ES-I3 (cell line): ENCODE measurements around the gene ZNF324.
A peak's percentile ranks its signal among the peaks of the same experiment; 100 is the strongest.
"Not testable (repeated sequence)": the region's sequence is repeated elsewhere in the genome, so short reads cannot be mapped to it uniquely, and the experiment has no call there.

Experiments used
- H3K36me3 ChIP-seq: 2 replicates; pipeline ENCODE4 v1.6.1; 2013; ENCODE audit warnings: mild to moderate bottlenecking, low read length, control low read depth, moderate library complexity; ENCODE audit not compliant: insufficient read depth
- H3K4me1 ChIP-seq: 2 replicates; pipeline ENCODE4 v1.6.1; 2013; ENCODE audit warnings: mild to moderate bottlenecking, control low read depth, low read length; ENCODE audit not compliant: insufficient read depth
- H3K9ac ChIP-seq: 2 replicates; pipeline ENCODE4 v1.6.1; 2013; ENCODE audit warnings: low read depth, mild to moderate bottlenecking, low read length, moderate library complexity
- H3K9me3 ChIP-seq: 2 replicates; pipeline ENCODE4 v1.6.1; 2013; ENCODE audit warnings: mild to moderate bottlenecking, low read length, moderate library complexity; ENCODE audit not compliant: control insufficient read depth, insufficient read depth

ZNF324 gene

GRCh38 chr19:58466760-58467589 lies at the start of gene ZNF324:
Gene ZNF324, plus strand, starts transcription at chr19:58467080. Its CDS starts 2,106 bp downstream, at chr19:58469186.
- Histone ChIP-seq H3K4me1 (no peaks in the 10 kb centered on the region), H3K36me3 (no peaks in the 10 kb centered on the region), H3K9me3 (no peaks in the 10 kb centered on the region), H3K9ac (peak within 1 kb of the TSS; percentile 60)

DNA sequence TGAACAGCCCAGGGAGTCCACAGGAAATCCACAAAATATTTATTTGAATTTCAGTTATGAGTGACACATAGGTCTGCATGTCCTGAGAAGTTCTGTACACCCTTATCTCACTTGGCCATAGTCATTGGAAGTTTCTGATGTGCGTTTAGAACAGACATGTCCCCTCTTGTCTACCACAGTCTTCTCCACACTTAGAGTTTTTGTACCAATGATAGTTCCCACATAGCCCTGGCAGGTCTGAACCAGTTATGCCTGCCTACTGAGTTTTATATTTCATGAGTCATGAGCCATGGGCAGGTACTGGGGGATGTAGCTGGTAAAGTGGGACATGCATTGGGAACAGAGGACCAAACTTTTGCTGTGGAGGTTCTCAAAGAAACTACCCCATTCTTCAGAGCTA lies 38.3 kb upstream of the ZNF324 start:
- Histone ChIP-seq H3K36me3 (peaks cover 17% of the 10 kb centered on the region; the same call in 1 of the 2 replicates), H3K9me3 (peaks cover 49% of the 10 kb centered on the region), H3K4me1 (no peaks in the 10 kb centered on the region), H3K9ac (no peak overlapping the region)

DNA sequence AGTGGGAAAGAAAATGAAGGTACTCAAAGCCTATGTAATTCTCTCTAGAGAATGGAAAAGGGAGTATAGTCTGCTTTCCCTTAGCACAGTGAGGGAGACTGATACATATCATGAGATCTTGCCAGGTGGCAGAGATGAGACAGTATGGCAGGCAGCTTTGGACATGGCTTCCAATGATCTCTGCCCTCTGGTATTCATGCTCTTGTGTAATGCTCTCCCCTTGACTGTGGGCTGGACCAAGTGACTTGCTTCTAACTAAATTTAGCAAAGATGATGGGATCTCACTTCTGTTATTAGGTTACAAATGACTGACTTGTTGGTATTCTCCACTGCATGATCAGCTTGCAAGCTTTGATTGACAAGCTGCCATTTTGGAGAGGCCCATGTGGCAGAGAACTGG lies 37.1 kb upstream of the ZNF324 start:
- H3K4me1 ChIP-seq = no peaks in the 10 kb centered on the region
- H3K9me3 ChIP-seq = peaks cover 60% of the 10 kb centered on the region
- peaks cover 29% of the 10 kb centered on the region for H3K36me3 ChIP-seq
- H3K9ac ChIP-seq = no peak overlapping the region

DNA sequence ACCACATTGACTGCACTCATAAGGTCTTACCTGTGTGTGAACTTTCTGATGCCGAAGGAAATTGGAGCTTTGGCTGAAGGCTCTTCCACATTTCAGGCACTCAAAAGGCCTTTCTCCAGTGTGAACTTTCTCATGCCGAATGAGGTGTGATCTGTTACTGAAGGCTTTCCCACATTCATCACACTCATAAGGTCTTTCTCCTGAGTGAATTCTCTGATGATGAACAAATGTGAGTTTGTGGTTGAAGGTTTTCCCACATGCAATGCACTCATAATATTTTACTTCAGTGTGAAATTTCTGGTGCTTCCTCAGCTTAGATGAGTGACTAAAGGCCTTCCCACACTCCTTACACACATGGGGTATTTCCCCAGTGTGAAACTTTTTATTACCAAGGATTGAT lies 32.7 kb upstream of the ZNF324 start:
- no peaks in the 10 kb centered on the region for H3K4me1 ChIP-seq
- peaks cover 50% of the 10 kb centered on the region for H3K36me3 ChIP-seq
- H3K9ac ChIP-seq = no peak overlapping the region
- peaks cover 70% of the 10 kb centered on the region for H3K9me3 ChIP-seq

DNA sequence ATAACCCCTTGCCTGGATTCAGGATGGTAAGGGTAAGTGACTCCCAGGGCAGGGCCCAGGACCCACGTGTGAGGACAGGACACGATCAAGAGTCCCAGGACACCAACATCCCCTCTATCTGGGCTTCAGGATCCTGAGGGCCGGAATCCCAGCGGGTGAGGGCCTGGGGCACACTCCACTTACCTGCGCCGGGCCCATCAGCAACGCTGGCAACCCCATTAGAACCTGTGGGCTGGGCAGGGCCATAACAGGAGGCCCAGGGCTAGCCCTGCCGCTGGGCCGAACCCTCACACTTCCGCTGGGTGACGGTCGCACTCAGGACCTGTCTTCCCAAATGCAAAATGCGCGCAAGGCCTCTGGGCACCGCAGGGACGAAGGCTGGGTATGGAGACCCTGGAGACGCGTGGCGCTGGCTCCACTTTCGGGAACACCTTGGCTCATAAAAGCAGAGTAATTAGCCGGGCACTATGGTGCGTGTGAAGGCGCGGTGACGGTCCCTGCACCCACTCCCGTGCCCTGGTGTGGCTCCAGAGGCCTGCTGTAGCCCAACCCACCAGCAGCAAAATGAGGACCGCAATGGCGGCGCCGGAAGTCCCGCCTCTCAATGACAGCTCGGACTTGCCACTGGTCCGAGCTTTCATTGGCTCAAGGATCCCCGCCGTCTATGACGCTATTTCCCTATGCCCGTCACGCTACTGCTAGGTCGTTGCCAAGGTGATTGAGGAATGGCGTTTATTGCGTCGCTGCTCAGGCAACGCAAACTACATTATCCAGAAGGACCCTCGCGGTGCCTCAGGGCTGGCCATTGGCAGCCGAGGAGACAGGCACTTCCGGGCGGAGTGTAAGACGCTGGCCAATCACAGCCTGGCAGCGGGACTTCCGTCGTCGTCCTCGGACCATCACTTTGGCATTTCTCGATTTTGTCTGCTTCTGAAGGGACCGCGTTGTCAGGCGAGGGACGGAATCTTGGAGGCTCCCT lies 27.0 kb upstream of the ZNF324 start, which contains the start of gene ZNF132:
Gene ZNF132 (minus strand): TSS at position 578 of the 979 bp plus-strand sequence. CDS start 332 bp downstream, at position 246.
- Histone ChIP-seq H3K36me3 (peaks cover 20% of the 10 kb centered on the region), H3K9ac (peak within 1 kb of the TSS; percentile 68), H3K9me3 (peaks cover 20% of the 10 kb centered on the region), H3K4me1 (no peaks in the 10 kb centered on the region)

DNA sequence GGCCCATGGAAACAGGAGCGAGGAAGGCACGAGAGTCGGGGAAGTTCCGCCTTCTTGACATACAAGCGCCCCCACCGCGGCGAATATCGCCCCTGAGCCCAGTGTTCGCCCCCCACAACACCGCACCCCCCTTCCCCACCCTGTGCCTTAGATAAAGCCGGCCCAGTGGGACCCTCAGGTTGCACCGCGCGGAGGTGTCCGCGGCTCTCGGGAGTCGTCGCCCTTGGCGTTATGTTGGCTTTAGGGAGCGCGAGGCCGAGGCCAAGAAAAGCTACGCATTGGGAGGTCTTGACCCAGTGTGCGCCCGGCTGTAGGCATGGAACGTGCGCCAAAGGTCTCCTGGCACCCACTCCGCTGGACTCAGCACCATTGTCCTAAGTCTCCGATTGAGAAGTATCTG lies 26.3 kb upstream of the ZNF324 start:
- peaks cover 13% of the 10 kb centered on the region for H3K9me3 ChIP-seq
- H3K9ac ChIP-seq = peak overlapping the region; percentile 38; the same call in 1 of the 2 replicates
- H3K4me1 ChIP-seq = no peaks in the 10 kb centered on the region
- H3K36me3 ChIP-seq = peaks cover 13% of the 10 kb centered on the region

- not testable (repeated sequence) for H3K9ac ChIP-seq, H3K36me3 ChIP-seq, H3K9me3 ChIP-seq, H3K4me1 ChIP-seq
These were observed 23.9 kb upstream of the ZNF324 start for GRCh38 chr19:58442986-58443385.

DNA sequence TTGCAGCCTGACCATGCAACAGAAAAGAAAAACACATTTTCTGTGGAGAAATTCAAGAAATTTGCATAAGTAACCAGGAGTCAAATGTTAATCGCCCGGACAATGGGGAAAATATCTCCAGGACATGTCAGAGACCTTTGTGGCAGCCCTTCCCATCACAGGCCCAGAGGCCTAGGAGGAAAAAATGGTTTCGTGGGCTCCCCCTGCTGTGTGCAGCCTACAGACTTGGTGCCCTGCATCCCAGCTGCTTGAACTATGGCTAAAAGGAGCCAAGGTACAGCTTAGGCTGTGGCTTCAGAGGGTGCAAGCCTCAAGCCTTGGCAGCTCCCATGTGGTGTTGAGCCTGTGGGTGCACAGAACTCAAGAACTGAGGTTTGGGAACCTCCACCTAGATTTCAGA lies 18.0 kb upstream of the ZNF324 start:
- H3K9me3 ChIP-seq, H3K9ac ChIP-seq, H3K36me3 ChIP-seq: not testable (repeated sequence)

DNA sequence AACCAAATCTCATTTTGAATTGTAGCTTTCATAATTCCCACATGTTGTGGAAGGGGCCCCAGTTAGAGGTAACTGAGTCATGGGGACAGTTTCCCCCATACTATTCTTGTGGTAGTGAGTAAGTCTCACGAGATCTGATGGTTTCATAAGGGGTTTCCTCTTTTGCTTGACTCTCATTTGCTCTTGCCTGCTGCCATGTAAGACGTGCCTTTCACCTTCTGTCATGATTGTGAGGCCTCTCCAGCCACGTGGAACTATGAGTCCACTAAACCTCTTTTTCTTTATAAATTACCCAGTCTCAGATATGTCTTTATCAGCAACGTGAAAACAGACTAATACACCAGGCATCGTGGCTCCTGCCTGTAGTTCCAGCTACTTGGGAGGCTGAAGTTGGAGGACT lies 16.9 kb upstream of the ZNF324 start:
- not testable (repeated sequence) for H3K9ac ChIP-seq, H3K4me1 ChIP-seq, H3K36me3 ChIP-seq, H3K9me3 ChIP-seq

More for the DNA sequence above, 18.0 kb upstream of the ZNF324 start:
- H3K4me1 ChIP-seq = not testable (repeated sequence)

DNA sequence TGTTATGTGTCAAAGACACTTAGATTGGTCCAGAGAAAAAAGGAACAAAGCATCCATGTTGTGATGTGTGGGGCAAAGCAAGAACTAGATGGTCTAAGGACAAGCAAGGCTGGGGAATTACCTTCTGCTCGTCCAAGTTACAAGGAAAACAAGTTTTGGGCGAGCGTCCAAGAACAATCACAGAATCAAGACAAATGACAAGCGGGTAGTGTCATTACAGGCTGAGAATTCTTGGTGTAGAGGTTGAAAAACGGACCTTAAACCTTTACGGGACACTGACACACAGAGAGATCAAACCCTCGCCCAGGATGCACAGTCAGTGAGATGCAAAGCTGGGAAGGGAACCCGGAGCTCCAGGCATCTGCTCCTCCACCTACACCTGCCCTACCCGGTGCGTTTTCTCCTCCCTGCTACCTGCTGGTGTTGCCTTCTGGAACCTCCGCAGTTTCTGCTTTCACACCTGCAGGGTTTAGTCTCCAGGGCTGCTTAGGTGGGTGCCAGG lies 16.0 kb upstream of the ZNF324 start:
- Histone ChIP-seq H3K4me1 (no peaks in the 10 kb centered on the region), H3K36me3 (no peaks in the 10 kb centered on the region), H3K9me3 (no peaks in the 10 kb centered on the region), H3K9ac (peak overlapping the region; percentile 65; the same call in 1 of the 2 replicates)

DNA sequence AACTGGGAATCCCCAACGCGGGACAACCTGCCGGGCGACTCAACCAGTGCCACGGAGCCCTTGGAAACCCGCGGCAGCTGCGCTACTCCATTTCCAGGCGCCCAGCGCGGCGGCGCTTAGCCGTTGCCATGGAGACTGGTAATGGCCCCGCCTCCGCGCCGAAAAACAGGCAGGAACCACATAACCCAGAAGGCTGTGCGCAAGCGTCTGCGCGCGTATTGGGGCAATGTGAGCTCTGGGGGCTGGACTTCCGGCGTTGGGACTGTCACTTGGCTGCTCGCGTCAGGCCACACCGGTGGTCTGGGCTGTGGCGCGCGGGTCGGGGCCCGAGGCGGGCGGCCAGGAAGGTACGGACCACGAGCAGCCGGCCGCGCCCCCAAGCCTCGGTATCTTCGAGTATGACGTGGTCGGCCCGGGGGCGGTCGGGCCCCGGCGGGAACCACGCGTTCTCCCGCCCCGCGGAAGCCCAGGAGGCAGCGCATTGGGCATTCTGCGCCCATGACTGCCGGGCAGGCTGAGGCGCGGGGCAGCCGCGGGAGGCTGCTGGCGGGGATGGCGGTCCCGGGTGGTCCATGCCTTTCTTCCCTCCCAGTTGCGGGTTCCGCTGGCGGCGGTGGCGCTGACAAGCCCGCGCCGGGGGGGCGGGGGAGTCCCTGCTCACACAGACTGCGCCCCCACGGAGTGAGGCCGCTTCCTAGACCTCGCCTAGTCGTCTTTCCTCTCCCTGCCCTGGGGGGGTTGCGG lies 15.3 kb upstream of the ZNF324 start, which contains the start of gene ZNF324B:
Gene ZNF324B (plus strand): TSS at position 265 of the 744 bp plus-strand sequence. CDS start 2,080 bp downstream, outside the sequence.
- Histone ChIP-seq H3K4me1 (no peaks in the 10 kb centered on the region), H3K9ac (peak within 1 kb of the TSS; percentile 65), H3K9me3 (no peaks in the 10 kb centered on the region), H3K36me3 (no peaks in the 10 kb centered on the region; the same call in 1 of the 2 replicates)

GRCh38 chr19:58453743-58454142 lies 13.1 kb upstream of the ZNF324 start:
- no peaks in the 10 kb centered on the region for H3K9me3 ChIP-seq
- H3K4me1 ChIP-seq = no peaks in the 10 kb centered on the region
- no peaks in the 10 kb centered on the region; the same call in none of the 2 replicates for H3K36me3 ChIP-seq
- no peak overlapping the region for H3K9ac ChIP-seq

DNA sequence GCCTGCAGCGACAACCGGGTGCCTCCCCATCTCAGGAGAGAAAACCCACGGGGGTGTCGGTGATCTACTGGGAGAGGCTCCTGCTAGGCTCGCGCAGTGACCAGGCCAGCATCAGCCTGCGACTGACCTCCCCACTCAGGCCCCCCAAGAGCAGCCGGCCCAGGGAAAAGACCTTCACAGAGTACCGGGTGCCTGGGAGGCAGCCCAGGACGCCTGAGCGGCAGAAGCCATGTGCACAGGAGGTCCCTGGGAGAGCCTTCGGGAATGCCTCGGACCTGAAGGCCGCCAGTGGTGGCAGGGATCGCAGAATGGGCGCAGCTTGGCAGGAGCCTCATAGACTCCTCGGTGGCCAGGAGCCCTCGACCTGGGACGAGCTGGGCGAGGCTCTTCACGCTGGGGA lies 11.6 kb upstream of the ZNF324 start:
- H3K9ac ChIP-seq = no peak overlapping the region
- no peaks in the 10 kb centered on the region; the same call in none of the 2 replicates for H3K36me3 ChIP-seq
- H3K9me3 ChIP-seq = no peaks in the 10 kb centered on the region
- no peaks in the 10 kb centered on the region for H3K4me1 ChIP-seq
